ENCODE data around the gene SAMD5. TPM values are rescaled to one million over a fixed set of nuclear protein-coding genes. Genes with fewer than 3 reads are reported as not detected.

Gene SAMD5
- total and polyA plus RNA-seq, 2 of the 8 experiments (the other 6 are each of a cell fraction or from before 2014, with no cell fraction given), result 0.02 to 0.04 TPM

GRCh38 chr6:147595961-147596360 is 87.5 kb downstream of the SAMD5 start (continued):
- no peak for TF ChIP-seq CHD7 (IDR thresholded peaks at IDR 0.05; ENCODE audit: insufficient replicate concordance, low read length)
- TF ChIP-seq POLR2AphosphoS5 (IDR thresholded peaks at IDR 0.05; ENCODE audit: low read depth, low read length), result no peak
- TF ChIP-seq POU5F1 (IDR thresholded peaks at IDR 0.05; ENCODE audit: low read depth, low read length), result no peak

All from H1 (cell line).